Measurements from ENCODE around the gene HOXB2. TPM values are rescaled to one million over a fixed set of nuclear protein-coding genes. Genes with fewer than 3 reads are reported as not detected.
A peak's percentile ranks its signal among the peaks of the same experiment; 100 is the strongest.

Gene HOXB2
- total and polyA plus RNA-seq, 2 of the 8 experiments (the other 6 are each of a cell fraction or from before 2014, with no cell fraction given), result not detected

GRCh38 chr17:48529683-48530009 is 15.3 kb downstream of the HOXB2 start:
- Histone ChIP-seq H4K8ac (ENCODE audit: extremely low read depth, insufficient read depth, low read length) (no peak overlapping the region), H3K23me2 (ENCODE audit: low read depth, low read length) (peaks cover 5% of the 10 kb centered on the region; the same call in 1 of the 2 replicates), H4K91ac (replicated peaks; ENCODE audit: insufficient read length, low read length) (no peak overlapping the region), H2AK5ac (ENCODE audit: low read depth, low read length) (no peak overlapping the region), H2BK15ac (ENCODE audit: low read length) (no peak overlapping the region), H3K4me3 (ENCODE audit: extremely low read depth in 1 of 4, insufficient read depth in 2 of 4, low read depth in 3 of 4, low read length in 4 of 4) (no peak overlapping the region), H3K9me3 (ENCODE audit: insufficient read depth in 2 of 2, low read depth in 1 of 2, low read length in 1 of 2) (no peaks in the 10 kb centered on the region), H2AFZ (ENCODE audit: low read length) (no peak overlapping the region), H2BK12ac (ENCODE audit: low read depth, low read length) (0 out of 2 replicates have a peak overlapping the region, but pooled peaks have one; percentile 23), H3K79me2 (ENCODE audit: control insufficient read depth in 1 of 2, insufficient read depth in 2 of 2, low read length in 2 of 2) (no peaks in the 10 kb centered on the region), H4K5ac (ENCODE audit: insufficient read length, low read depth, low read length) (no peak overlapping the region), H2BK5ac (ENCODE audit: low read depth, low read length) (no peak overlapping the region), H3K36me3 (ENCODE audit: control insufficient read depth in 2 of 4, insufficient read depth in 4 of 4, low read length in 3 of 4) (no peaks in the 10 kb centered on the region), H2BK20ac (ENCODE audit: low read length) (peak overlapping the region; percentile 55; the same call in 1 of the 2 replicates), H3K56ac (replicated peaks; ENCODE audit: insufficient read length, low read depth, low read length) (no peak overlapping the region), H2BK120ac (replicated peaks; ENCODE audit: low read depth, low read length) (no peak overlapping the region), H4K20me1 (replicated peaks in 1 of 2; ENCODE audit: control insufficient read depth in 1 of 2, insufficient read depth in 2 of 2, low read length in 2 of 2) (peaks cover 6 to 11% of the 10 kb centered on the region in 2 experiments), H3K79me1 (ENCODE audit: low read depth, low read length) (no peaks in the 10 kb centered on the region), H3K9ac (replicated peaks in 1 of 4; ENCODE audit: extremely low read depth in 1 of 4, low read depth in 3 of 4, low read length in 3 of 4) (no peak overlapping the region), H3K4me2 (ENCODE audit: insufficient read depth in 1 of 2, low read depth in 2 of 2, low read length in 2 of 2) (no peak overlapping the region), H3K27me3 (replicated peaks in 1 of 4; ENCODE audit: control insufficient read depth in 3 of 4, extremely low read depth in 1 of 4, insufficient read depth in 3 of 4, low read length in 3 of 4) (peaks cover 68 to 100% (median 92%) of the 10 kb centered on the region in 4 experiments), H3K14ac (ENCODE audit: insufficient read length) (no peak overlapping the region), H3K18ac (ENCODE audit: extremely low read depth, low read length) (no peak overlapping the region), H3K27ac (ENCODE audit: low read depth, low read length) (no peak overlapping the region), H3K4me1 (replicated peaks in 1 of 4; ENCODE audit: control insufficient read depth in 3 of 4, insufficient read depth in 4 of 4, low read length in 3 of 4) (peaks cover 0 to 20% (median 10%) of the 10 kb centered on the region in 4 experiments; a peak in 6 of 7 replicates), H3K4ac (replicated peaks; ENCODE audit: insufficient read length, low read depth, low read length) (no peak overlapping the region), H3K23ac (ENCODE audit: insufficient read length) (no peak overlapping the region)
- no peak for FAIRE-seq
- 51% methylated on average over 11 of the region's 11 CpGs; no CpG with 5 or more reads in 1 of the 2 experiments for WGBS, 2 experiments (ENCODE audit: extremely low coverage in 1 of 2, insufficient coverage in 1 of 2, insufficient read length in 1 of 2, insufficient replicate concordance in 2 of 2, low coverage in 1 of 2, low lambda C conversion rate in 2 of 2, missing lambda C conversion rate in 1 of 2)
- no peak for DNase-seq (ENCODE audit: low read depth in 1 of 2, low spot score in 2 of 2)
- ChIA-PET CTCF (ENCODE audit: partially characterized antibody) (interaction anchor here (0.7 to 3.1 kb wide), 8 partner anchors 20 to 89 kb away, joined by 3 to 14 read pairs (median 4); partner anchors contain the start of gene HOXB5), POLR2A (ENCODE audit: partially characterized antibody) (interaction anchor here (0.6 to 1.2 kb wide), 3 partner anchors 10 to 1796 kb away, joined by 3 to 5 read pairs (median 4); no protein-coding TSS in a partner anchor)
- TF ChIP-seq SIX5 (IDR thresholded peaks at IDR 0.05; ENCODE audit: low read depth, low read length) (no peak), JUN (IDR thresholded peaks at IDR 0.05; ENCODE audit: low read depth, low read length) (no peak), SP1 (IDR thresholded peaks at IDR 0.05; ENCODE audit: low read depth, low read length) (no peak), ASH2L (IDR thresholded peaks at IDR 0.05; ENCODE audit: low read length) (no peak), BCL11A (IDR thresholded peaks at IDR 0.05; ENCODE audit: low read depth in 2 of 2, low read length in 2 of 2) (no peak), PHF8 (conservative IDR thresholded peaks at IDR 0.05; ENCODE audit: low read depth, low read length) (no peak), CBX5 (IDR thresholded peaks at IDR 0.05; ENCODE audit: low read depth, low read length) (no peak), RNF2 (IDR thresholded peaks at IDR 0.05; ENCODE audit: borderline replicate concordance, low read depth, low read length, missing control alignments, poor library complexity, severe bottlenecking) (no peak), BRCA1 (IDR thresholded peaks at IDR 0.05; ENCODE audit: low read depth, low read length) (no peak), SIRT6 (IDR thresholded peaks at IDR 0.05; ENCODE audit: low read length) (no peak)
